Heart left ventricle (tissue), 13 donors: ENCODE data around the gene CCL27.

Experiments used
- CTCF ChIP-seq, 12 donors: fragments of 200-600 bp; sonication (generic) in 4 of 12; IDR thresholded peaks; one replicate each; pipeline versions ENCODE4 v1.5.0 to v1.8.0; 2018 to 2022; ENCODE audit warnings: antibody characterized with exemption in 12 of 12, mild to moderate bottlenecking in 5 of 12
- POLR2A ChIP-seq, 2 donors: fragments of 450-650 bp; IDR thresholded peaks; one replicate each; pipeline ENCODE4 v1.6.1; 2017; ENCODE audit warnings: antibody characterized with exemption in 2 of 2, mild to moderate bottlenecking in 2 of 2, moderate library complexity in 2 of 2
- donor health status: ischemic (EF 13 %, LVEDD 7.1; RV severe dilation, severe dysfunction).
- donor health status: DM: no; HTN: yes; CAD: no.
- donor health status: DM: no; HTN: no; CAD: no.
- donor health status: ischemic (EF 25% LVEDD 6.9; RV normal size, moderate dysfunction).
- donor health status: ischemic (EF 25% LVEDD 5.7; RV mildly dilated, moderate dysfunction).
- donor health status: ischemic (EF 35%, LVEDD 5.7; RV mildly dilated, moderate dysfunction).
- donor health status: nonischemic (EF 11% LVEDD 7.7; RV severe dilation, severe dysfunction).
- donor health status: DM: yes; HTN: yes; CAD: no.
- donor health status: PGD.
- donor health status: ischemic (EF 29% LVEDD 5.4; RV normal size, mild dysfunction).
- donor health status: nonischemic (EF 23%, LVEDD 6.1; RV moderate dilation, normal function).

DNA sequence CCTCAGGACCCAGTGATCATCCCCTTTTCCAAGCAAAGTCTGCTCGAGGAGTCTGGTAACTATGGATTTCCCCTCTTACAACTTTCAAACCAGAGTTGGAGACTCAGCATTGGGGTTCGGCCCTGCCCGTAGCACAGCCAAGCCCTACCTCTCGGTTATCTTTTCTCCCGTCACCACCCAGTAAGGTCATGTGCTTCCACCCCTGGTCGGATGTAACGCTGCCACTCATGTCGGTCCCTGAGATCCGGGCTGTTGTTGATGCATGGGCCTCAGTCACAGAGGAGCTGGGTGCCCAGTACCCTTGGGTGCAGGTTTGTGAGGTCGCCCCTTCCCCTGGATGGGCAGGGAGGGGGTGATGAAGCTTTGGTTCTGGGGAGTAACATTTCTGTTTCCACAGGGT, 14.8 kb downstream of the CCL27 start:
- TF ChIP-seq CTCF (IDR thresholded peaks at IDR 0.05): no peak
- no peak for TF ChIP-seq POLR2A (IDR thresholded peaks at IDR 0.05)
